Fibroblast of upper back skin (primary cell): Measurements from ENCODE around the gene AANAT.
A peak's percentile ranks its signal among the peaks of the same experiment; 100 is the strongest.
"Not testable (repeated sequence)": the region's sequence is repeated elsewhere in the genome, so short reads cannot be mapped to it uniquely, and the experiment has no call there.

Experiments used
- DNase-seq: peaks from one replicate; pipeline ENCODE4 v3.0.0-alpha.2; 2013

AANAT gene

DNA sequence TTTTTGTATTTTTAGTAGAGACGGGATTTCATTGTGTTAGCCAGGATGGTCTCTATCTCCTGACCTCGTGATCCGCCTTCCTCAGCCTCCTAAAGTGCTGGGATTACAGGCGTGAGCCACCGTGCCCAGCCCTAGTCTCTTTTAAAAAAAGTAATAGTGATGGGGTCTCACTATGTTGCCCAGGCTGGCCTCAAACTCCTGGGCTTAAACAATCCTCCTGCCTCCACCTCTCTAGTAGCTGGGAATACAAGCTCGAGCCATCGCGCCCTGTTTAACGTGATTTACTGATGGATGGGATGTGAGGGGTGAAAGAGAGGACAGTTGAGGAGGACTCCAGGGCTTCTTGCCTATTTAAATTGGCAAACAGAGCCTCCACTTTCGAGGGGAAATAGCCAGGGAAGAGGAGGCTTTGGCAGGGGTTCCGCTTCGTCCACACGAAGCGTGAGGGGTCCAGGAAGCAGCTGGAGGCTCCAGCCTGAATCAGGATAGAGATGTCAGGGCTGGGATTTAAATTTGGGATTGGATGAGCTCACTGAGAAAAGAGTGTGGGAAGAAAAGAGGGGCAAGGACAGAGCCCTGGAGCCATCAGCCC, 41.2 kb downstream of the AANAT start:
- not testable (repeated sequence) for DNase-seq

DNA sequence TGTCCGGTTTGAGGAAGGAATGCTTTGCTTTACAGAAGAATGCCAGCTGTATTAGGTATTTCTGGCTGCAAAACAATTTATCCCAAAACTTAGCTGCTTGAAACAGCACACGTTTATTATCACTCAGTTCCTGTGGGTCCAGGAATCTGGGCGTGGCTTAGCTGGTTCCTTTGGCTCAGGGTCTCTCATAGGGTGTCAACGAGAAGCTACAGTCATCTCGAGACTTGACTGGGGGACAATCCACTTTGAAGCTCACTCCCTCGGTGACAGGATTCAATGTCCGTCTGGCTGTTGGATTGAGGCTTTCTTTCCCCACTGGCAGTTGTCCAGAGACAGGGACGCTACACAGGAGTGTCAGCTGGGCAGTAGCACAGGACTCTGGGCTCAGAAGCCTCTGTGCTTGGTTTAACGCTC, 43.4 kb downstream of the AANAT start:
- no peak for DNase-seq

DNA sequence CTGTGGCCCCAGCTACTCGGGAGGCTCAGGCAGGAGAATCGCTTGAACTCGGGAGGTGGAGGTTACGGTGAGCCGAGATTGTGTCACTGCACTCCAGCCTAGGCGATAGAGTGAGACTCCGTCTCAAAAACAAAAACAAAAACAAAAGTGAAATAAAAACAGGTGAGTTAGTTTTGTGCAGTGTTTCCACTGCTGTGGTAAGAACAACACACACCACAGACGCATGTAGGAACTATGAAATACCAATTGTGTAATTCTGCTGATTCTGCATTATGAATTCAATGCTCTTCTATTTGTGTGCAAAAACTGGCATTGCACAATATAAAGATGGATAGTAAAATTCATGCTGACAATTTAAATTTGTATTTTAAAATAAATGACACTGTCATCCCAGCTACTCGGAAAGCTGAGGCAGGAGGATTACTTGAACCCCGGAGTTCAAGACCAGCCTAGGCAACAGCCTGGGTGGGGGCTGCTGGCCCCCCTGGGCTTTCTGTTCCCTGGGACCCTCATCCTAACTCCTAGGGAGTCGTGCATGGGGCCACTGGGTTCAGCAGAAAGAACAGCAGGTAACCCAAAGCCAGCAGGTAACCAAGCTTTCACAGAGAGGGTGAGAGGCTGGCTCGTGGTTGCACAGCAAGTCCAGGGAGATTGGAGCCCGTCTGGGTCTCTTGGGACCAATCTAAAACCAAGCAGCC, 44.4 kb downstream of the AANAT start:
- DNase-seq, result no peak

DNA sequence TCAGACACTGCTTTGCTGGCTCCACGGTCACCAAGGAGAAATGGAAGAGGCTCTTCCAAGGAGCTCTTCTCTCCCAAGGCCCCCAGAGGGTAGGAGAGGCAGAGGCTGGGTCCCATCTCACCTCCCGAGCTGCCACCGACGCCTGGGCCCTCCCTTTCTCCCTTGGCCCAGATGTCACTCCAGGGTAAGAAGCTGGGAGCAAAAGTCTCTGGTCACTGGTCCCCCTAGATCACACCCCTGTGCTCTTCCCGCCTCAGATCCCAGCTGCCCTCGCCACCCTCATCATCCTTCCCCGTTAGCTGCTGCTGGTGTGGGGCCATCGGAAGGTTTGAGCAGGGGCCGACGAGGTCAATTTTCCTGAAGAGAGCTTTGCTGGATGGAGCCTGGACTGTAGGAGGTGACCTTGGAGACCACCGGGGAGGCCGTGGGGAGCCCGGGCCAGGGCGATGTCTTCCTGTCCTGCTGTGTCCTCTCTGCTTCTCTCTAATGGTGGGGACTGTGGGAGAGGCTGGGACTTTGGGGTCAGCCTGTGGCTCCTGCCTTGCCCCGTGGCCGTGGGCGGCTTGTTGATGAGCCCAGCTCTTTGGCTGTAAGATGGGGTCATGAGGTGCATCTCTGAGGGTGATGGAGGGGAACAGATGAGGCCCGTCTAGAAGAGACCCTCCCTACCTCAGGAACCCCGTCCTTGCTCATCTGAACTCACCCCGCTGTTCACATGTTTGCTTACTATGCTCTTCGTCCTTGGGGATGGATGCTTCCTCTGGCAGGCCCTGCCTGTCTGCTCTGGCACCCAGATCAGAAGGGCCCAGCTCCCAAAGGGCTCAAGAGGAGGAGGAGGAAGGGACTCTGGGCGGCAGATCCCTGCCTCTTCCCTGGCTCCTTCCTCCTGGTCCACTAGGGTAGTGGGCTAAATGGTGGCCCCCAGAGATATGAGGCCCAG, 45.2 kb downstream of the AANAT start:
- no peak for DNase-seq

DNA sequence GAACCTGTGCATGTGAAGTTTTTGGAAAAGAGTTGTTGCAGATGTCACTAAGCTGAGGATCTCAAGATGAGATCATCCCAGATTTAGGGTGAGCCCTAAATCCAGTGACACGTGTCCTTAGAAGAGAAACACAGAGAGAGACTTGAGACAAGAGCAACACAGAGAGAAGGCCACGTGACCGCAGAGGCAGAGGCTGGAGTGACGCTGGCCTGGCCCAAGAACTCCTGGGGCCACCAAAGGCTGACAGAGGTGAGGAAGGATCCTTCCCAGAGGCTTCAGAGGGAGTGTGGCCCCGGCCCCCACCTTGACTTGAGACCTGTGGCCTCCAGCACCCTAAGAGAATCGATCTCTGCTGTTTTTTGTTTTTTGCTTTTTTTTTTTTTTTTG, 45.9 kb downstream of the AANAT start:
- DNase-seq, result no peak

DNA sequence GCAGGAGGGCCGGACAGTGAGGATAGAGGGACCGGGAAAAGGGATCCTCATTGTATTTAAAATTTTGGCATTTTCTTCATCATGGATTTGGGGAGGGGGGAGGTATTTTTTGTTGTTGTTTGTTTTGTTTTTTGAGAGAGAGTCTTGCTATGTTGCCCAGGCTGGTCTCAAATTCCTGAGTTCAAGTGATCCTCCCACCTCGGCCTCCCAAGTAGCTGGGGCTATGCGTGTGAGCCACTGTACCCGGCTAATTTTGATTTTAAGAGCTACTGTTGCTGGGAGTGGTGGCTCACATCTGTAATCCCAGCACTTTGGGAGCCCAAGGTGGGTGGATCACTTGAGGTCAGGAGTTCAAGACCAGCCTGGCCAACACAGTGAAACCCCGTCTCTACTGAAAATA, 47.0 kb downstream of the AANAT start:
- not testable (repeated sequence) for DNase-seq

DNA sequence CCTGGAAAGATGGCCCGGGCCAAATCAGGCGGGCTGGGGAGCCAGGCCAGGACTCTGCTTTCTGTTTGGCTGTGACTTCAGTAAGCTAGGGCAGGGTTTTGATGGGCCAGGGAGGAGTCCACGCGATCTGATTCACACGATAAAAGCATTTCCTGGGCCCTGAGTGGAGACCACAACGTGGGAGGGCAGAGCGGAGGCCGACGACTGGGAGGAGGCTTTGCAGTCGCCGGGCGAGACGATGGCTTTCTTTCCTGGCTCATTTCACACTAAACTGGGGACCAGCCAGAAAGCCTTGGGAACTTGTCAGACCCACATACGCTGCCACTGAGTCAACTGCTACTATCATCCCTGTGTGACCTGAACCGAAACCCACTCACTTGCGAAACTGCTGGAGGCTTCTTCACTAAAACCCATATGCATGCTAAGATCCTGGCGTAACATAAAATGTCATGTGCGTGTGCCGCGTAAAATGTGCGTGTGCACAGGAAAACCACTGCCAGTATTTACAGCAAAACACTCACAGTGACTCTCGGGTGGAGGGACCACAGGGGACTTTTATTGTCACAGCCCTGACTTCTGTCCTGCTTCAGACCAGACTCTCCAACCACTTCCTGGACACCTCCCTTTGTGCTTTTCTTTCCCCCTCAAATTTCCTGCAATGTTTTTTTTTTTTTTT, 48.0 kb downstream of the AANAT start:
- peak; percentile 82 for DNase-seq

DNA sequence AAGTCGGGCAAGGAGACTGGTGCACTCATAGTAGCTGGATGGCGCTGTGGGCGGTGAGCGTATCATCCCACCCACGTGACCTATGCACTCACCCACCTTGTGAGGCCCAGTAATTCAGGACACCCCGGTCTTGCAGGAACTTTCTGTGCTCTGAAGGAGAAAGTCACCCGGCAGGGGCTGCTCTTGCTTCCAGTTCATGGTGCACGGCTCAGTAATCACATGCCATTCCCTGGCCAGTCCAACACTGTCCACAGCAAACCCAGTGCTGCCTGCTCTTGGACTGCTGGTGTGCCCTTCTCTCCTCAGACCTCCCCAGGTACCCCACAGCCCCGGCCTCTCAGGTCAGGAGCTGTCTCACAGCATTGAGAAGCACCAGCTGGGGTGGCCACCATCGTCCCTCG, 50.2 kb downstream of the AANAT start:
- no peak for DNase-seq

DNA sequence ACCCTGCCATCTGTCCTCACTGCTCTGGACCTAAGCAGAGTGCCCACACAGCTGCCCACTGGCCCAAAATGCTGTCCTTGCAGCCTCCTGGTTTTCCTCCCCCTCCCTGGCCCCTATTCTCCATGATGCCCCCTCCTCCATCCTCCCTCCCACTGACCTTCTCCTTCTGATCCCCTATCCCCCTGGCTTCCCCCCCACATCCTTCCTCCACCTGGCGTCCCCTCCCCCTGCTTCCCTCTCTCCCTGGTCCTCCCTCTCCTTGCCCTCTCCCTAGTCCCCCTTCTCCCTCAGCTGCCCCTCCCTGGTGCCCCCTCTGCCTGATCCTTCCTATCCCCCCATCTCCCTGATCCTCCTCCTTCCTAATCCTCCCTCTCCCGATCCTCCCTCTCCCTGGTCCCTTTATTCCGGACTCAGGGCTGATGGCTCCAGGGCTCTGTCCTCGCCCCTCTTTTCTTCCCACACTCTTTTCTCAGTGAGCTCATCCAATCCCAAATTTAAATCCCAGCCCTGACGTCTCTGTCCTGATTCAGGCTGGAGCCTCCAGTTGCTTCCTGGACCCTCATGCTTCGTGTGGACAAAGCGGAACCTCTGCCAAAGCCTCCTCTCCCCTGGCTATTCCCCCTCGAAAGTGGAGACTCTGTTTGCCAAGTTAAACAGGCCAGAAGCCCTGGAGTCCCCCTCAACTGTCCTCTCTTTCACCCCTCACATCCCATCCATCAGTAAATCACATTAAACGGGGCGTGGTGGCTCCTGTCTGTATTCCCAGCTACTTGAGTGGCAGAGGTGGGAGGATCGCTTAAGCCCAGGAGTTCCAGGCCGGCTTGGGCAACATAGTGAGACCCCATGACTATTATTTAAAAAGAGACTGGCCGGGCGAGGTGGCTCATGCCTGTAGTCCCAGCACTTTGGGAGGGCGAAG, 51.9 kb downstream of the AANAT start:
- DNase-seq, result no peak
